Fibroblast of the aortic adventitia (primary cell): Measurements from ENCODE around the gene IGFBPL1. TPM values are rescaled to one million over a fixed set of nuclear protein-coding genes. Genes with fewer than 3 reads are reported as not detected.

Experiments used
- DNase-seq: peaks from one replicate; pipeline ENCODE4 v3.0.0-alpha.2; 2010; ENCODE audit warnings: low read depth
- H3K4me3 ChIP-seq: 2 replicates; pipeline ENCODE4 v1.5.1; 2011; ENCODE audit warnings: low read depth, mild to moderate bottlenecking, control low read depth, low read length, moderate library complexity
- CTCF ChIP-seq: IDR thresholded peaks from 2 replicates; pipeline ENCODE4 v1.5.1; 2011; ENCODE audit warnings: mild to moderate bottlenecking, low read length, control low read depth, inconsistent platforms; ENCODE audit not compliant: insufficient read depth
- total RNA-seq: library from RNA; depleted of rRNA; stranded (reverse); fragments of >200 nt; gene quantifications from 2 replicates; pipeline ENCODE4 v1.2.3, GENCODE V29; 2012; ENCODE audit warnings: low replicate concordance

Gene IGFBPL1
- total RNA-seq, 1 donor = not detected

GRCh38 chr9:38358390-38359296, 65.6 kb downstream of the IGFBPL1 start:
- H3K4me3 ChIP-seq = no peak overlapping the region
- no peak for TF ChIP-seq CTCF
- no peak for DNase-seq

GRCh38 chr9:38357350-38358114, 66.7 kb downstream of the IGFBPL1 start:
- TF ChIP-seq CTCF = no peak
- H3K4me3 ChIP-seq = no peak overlapping the region
- DNase-seq = no peak

GRCh38 chr9:38356851-38357250, 67.4 kb downstream of the IGFBPL1 start:
- H3K4me3 ChIP-seq = no peak overlapping the region
- TF ChIP-seq CTCF = no peak
- no peak for DNase-seq

Other genes with a start within 250 kb of the IGFBPL1 start
- 10.4 and 14.3 TPM in 2 replicates for gene ALDH1B1, start 31.8 kb downstream of the IGFBPL1 start, total RNA-seq
- gene ANKRD18A, start 196.1 kb upstream of the IGFBPL1 start, total RNA-seq = 0.09 TPM in 1 of 2 replicates, not detected in the other